HG03039 (cell line): ENCODE results near the gene OR13J1.

Experiments
- ATAC-seq: cut with Tn5 transposase; IDR thresholded peaks from one replicate; pipeline ENCODE4 v1.9.1; 2021; ENCODE audit warnings: mild to moderate bottlenecking, moderate library complexity; ENCODE audit not compliant: unreplicated experiment

Gene OR13J1

GRCh38 chr9:35859990-35860339 lies 10.2 kb downstream of the OR13J1 start:
- ATAC-seq = no peak

GRCh38 chr9:35859310-35859989 lies 10.8 kb downstream of the OR13J1 start:
- ATAC-seq = no peak

GRCh38 chr9:35858458-35858857 lies 11.7 kb downstream of the OR13J1 start:
- no peak for ATAC-seq

- no peak for ATAC-seq
Observed at GRCh38 chr9:35856882-35857281, 13.3 kb downstream of the OR13J1 start.

- ATAC-seq = no peak
Observed at GRCh38 chr9:35856206-35856605, 14.0 kb downstream of the OR13J1 start.

- no peak for ATAC-seq
Observed at GRCh38 chr9:35854091-35854762, 16.0 kb downstream of the OR13J1 start.

GRCh38 chr9:35852876-35853865 lies 17.0 kb downstream of the OR13J1 start:
- no peak for ATAC-seq

- no peak for ATAC-seq
Observed at GRCh38 chr9:35852267-35852815, 17.9 kb downstream of the OR13J1 start.

- peak; percentile 82 for ATAC-seq
Observed at GRCh38 chr9:35847792-35848572, 22.2 kb downstream of the OR13J1 start.

GRCh38 chr9:35845824-35846771 lies 24.1 kb downstream of the OR13J1 start:
- no peak for ATAC-seq

- no peak for ATAC-seq
Observed at GRCh38 chr9:35844628-35845270, 25.5 kb downstream of the OR13J1 start.

- ATAC-seq = peak; percentile 64
Observed at GRCh38 chr9:35842795-35843194, 27.4 kb downstream of the OR13J1 start.

- no peak for ATAC-seq
Observed at GRCh38 chr9:35842020-35842745, 28.0 kb downstream of the OR13J1 start.

- no peak for ATAC-seq
Observed at GRCh38 chr9:35841645-35841900, 28.6 kb downstream of the OR13J1 start.

- no peak for ATAC-seq
Observed at GRCh38 chr9:35840881-35841644, 29.1 kb downstream of the OR13J1 start.

- no peak for ATAC-seq
Observed at GRCh38 chr9:35839926-35840325, 30.3 kb downstream of the OR13J1 start.

- ATAC-seq = no peak
Observed at GRCh38 chr9:35836595-35836994, 33.6 kb downstream of the OR13J1 start.

GRCh38 chr9:35835766-35836165 lies 34.4 kb downstream of the OR13J1 start:
- no peak for ATAC-seq
